OCI-LY1 (cell line): ENCODE measurements around the gene ERP44.

Experiments used
- H2AFZ ChIP-seq: fragments of 200-600 bp; sonication (generic), shearing (Covaris generic); 2 replicates; pipeline ENCODE4 v1.6.0; 2014; ENCODE audit warnings: antibody characterized with exemption, mild to moderate bottlenecking, low read length
- H3F3A ChIP-seq: fragments of 200-600 bp; sonication (generic), shearing (Covaris generic); 2 replicates; pipeline ENCODE4 v1.6.0; 2014; ENCODE audit warnings: mild to moderate bottlenecking, antibody characterized with exemption, low read length, moderate library complexity; ENCODE audit not compliant: insufficient read depth
- H3K27ac ChIP-seq: fragments of 200-600 bp; sonication (generic); 2 replicates; pipeline ENCODE4 v1.5.1; 2014; ENCODE audit warnings: low read length, mixed run types, mild to moderate bottlenecking, low read depth; ENCODE audit not compliant: poor library complexity, severe bottlenecking
- H3K27me3 ChIP-seq: fragments of 200-600 bp; sonication (generic); 2 replicates; pipeline ENCODE4 v1.6.0; 2014; ENCODE audit warnings: antibody characterized with exemption, mild to moderate bottlenecking, low read length, moderate library complexity; ENCODE audit not compliant: insufficient read depth
- H3K36me3 ChIP-seq: fragments of 200-600 bp; sonication (generic); 2 replicates; pipeline ENCODE4 v1.6.1; 2014; ENCODE audit warnings: mild to moderate bottlenecking, antibody characterized with exemption, low read length, moderate library complexity, mixed read lengths; ENCODE audit not compliant: insufficient read depth
- H3K4me1 ChIP-seq: fragments of 200-600 bp; sonication (generic); 2 replicates; pipeline ENCODE4 v1.5.1; 2014; ENCODE audit warnings: mild to moderate bottlenecking, low read length, moderate library complexity; ENCODE audit not compliant: insufficient read depth, severe bottlenecking
- H3K4me2 ChIP-seq: fragments of 200-600 bp; sonication (generic), shearing (Covaris generic); 2 replicates; pipeline ENCODE4 v1.6.1; 2014; ENCODE audit warnings: low read length
- H3K4me3 ChIP-seq: fragments of 200-600 bp; sonication (generic); 2 replicates; pipeline ENCODE4 v1.5.1; 2014; ENCODE audit warnings: low read length, low read depth, mild to moderate bottlenecking, mixed read lengths; ENCODE audit not compliant: poor library complexity, severe bottlenecking
- H3K79me2 ChIP-seq: fragments of 200-600 bp; shearing (Covaris generic); 2 replicates; pipeline ENCODE4 v1.6.1; 2016; ENCODE audit warnings: mixed run types, low read length, mixed read lengths; ENCODE audit not compliant: insufficient read depth
- H3K9ac ChIP-seq: fragments of 200-600 bp; sonication (generic), shearing (Covaris generic); 2 replicates; pipeline ENCODE4 v1.6.1; 2014; ENCODE audit warnings: mild to moderate bottlenecking, low read length, mixed read lengths
- H3K9me2 ChIP-seq: fragments of 200-600 bp; sonication (generic), shearing (Covaris generic); 2 replicates; pipeline ENCODE4 v1.6.1; 2014; ENCODE audit warnings: low read depth, mild to moderate bottlenecking, low read length, mixed read lengths
- H3K9me3 ChIP-seq: fragments of 200-600 bp; shearing (Covaris generic); 2 replicates; pipeline ENCODE4 v1.6.1; 2014; ENCODE audit warnings: low read length, mixed read lengths
- H4K20me1 ChIP-seq: fragments of 200-600 bp; sonication (generic), shearing (Covaris generic); 2 replicates; pipeline ENCODE4 v1.6.0; 2016; ENCODE audit warnings: mild to moderate bottlenecking, low read length; ENCODE audit not compliant: insufficient read depth
- EZH2 ChIP-seq: fragments of 200-600 bp; sonication (generic), shearing (Covaris generic); IDR thresholded peaks from 2 replicates; pipeline ENCODE4 v1.8.0; 2017; ENCODE audit warnings: borderline replicate concordance, mixed run types, mild to moderate bottlenecking, antibody characterized with exemption, low read length, moderate library complexity, mixed read lengths
- TF ChIP-seq, protein P1 (sequence below): fragments of 200-600 bp; sonication (generic), shearing (Covaris generic); IDR thresholded peaks from 2 replicates; pipeline ENCODE4 v1.5.1; 2017; ENCODE audit warnings: mild to moderate bottlenecking, antibody characterized with exemption, low read length, moderate library complexity, mixed read lengths

ERP44 gene

DNA sequence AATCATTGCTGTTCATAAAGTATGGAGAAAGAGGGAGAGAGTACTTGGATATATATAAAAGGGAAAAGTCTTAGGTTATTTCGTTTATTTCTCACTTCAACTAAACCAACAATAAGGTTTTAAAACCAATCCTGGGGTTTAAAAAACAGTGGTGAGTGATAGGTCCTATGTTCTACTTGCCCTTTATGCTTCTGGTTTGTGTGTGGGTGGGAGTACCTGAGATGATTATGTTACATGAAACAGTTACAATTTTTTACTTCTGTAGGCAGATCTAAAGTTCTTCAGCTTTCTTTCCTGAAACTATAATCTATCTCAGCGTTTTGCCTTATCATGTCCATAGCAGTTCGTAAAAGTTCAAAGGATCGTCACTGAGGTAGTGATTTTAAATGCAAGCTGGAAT is 143.2 kb downstream of the ERP44 start:
- H2AFZ ChIP-seq = no peak overlapping the region
- no peaks in the 10 kb centered on the region; the same call in 1 of the 2 replicates for H3K9me3 ChIP-seq
- no peaks in the 10 kb centered on the region for H3K9me2 ChIP-seq
- TF ChIP-seq, protein P1, sequence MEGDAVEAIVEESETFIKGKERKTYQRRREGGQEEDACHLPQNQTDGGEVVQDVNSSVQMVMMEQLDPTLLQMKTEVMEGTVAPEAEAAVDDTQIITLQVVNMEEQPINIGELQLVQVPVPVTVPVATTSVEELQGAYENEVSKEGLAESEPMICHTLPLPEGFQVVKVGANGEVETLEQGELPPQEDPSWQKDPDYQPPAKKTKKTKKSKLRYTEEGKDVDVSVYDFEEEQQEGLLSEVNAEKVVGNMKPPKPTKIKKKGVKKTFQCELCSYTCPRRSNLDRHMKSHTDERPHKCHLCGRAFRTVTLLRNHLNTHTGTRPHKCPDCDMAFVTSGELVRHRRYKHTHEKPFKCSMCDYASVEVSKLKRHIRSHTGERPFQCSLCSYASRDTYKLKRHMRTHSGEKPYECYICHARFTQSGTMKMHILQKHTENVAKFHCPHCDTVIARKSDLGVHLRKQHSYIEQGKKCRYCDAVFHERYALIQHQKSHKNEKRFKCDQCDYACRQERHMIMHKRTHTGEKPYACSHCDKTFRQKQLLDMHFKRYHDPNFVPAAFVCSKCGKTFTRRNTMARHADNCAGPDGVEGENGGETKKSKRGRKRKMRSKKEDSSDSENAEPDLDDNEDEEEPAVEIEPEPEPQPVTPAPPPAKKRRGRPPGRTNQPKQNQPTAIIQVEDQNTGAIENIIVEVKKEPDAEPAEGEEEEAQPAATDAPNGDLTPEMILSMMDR = no peak
- TF ChIP-seq EZH2 = no peak
- no peak overlapping the region for H3K4me2 ChIP-seq
- H3K27ac ChIP-seq = no peak overlapping the region
- H3F3A ChIP-seq = no peaks in the 10 kb centered on the region
- H3K36me3 ChIP-seq = peaks cover 21% of the 10 kb centered on the region
- H3K9ac ChIP-seq = no peak overlapping the region
- no peaks in the 10 kb centered on the region for H4K20me1 ChIP-seq
- H3K4me3 ChIP-seq = no peak overlapping the region
- H3K79me2 ChIP-seq = no peaks in the 10 kb centered on the region
- no peaks in the 10 kb centered on the region for H3K27me3 ChIP-seq
- no peaks in the 10 kb centered on the region for H3K4me1 ChIP-seq

DNA sequence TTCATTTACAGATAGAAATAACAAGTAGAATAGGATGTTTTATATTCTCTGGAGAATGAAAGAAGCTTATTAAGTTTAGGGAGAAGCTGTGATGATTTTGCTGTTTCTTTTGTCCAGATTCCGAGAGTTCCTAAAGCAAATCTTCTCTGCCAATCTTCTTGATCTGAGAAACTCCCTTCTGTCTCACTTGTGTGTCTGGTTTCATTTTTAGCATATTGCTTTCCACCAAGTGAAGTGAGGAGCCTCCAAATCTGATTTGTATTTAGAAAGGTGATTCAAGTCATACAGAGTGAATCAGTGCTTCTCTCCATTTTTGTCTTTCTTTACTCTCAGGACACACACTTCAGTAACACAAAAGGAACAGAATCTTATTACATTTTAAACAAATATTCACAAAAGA is 144.0 kb downstream of the ERP44 start:
- Histone ChIP-seq H2AFZ (no peak overlapping the region), H3K4me1 (no peaks in the 10 kb centered on the region), H3K9me3 (no peaks in the 10 kb centered on the region; the same call in 1 of the 2 replicates), H3K79me2 (no peaks in the 10 kb centered on the region), H3K9me2 (no peaks in the 10 kb centered on the region), H3K4me2 (no peak overlapping the region), H3K27me3 (no peaks in the 10 kb centered on the region), H3K36me3 (peaks cover 21% of the 10 kb centered on the region), H3K27ac (no peak overlapping the region), H3F3A (no peaks in the 10 kb centered on the region), H3K9ac (no peak overlapping the region), H3K4me3 (no peak overlapping the region), H4K20me1 (no peaks in the 10 kb centered on the region)
- no peak for TF ChIP-seq EZH2
- TF ChIP-seq, protein P1 = no peak

DNA sequence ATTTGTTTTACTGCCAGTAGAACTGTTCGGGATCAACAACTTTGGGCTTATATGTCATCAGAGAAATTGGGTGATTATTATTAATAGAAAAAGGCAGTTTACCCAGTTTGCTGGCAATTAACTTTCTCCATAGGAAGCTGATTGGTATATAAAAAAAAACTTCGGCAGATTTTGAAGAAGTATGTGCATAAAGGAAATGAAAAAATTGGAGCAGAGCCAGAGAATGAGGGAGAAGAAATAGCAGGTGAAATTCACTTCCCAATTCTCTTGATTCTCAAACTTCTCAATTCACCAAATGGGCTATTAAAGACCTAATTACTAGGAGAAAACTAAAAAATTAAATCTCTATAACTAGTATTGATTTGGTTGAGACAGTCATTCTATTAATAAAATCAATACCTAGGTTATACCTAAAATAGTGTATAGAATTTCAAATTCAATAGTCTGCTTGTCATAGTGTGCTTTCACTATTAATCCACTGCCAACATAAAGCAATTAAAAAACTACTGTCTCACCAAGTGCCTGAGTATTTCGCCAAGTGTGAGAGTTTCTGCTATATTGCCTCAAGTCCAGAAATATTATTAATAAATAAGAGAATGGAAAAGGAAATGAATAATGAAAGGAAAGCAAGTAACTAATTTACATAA is 144.8 kb downstream of the ERP44 start:
- Histone ChIP-seq H3K4me3 (no peak overlapping the region), H3K27ac (no peak overlapping the region), H3K79me2 (no peaks in the 10 kb centered on the region), H3K4me2 (no peak overlapping the region), H2AFZ (no peak overlapping the region), H3K4me1 (no peaks in the 10 kb centered on the region), H3K36me3 (peaks cover 21% of the 10 kb centered on the region), H3F3A (no peaks in the 10 kb centered on the region), H3K9ac (no peak overlapping the region), H3K9me3 (no peaks in the 10 kb centered on the region; the same call in 1 of the 2 replicates), H3K27me3 (no peaks in the 10 kb centered on the region), H3K9me2 (no peaks in the 10 kb centered on the region), H4K20me1 (no peaks in the 10 kb centered on the region)
- TF ChIP-seq, protein P1 = no peak
- TF ChIP-seq EZH2 = no peak
